Fibroblast of villous mesenchyme (primary cell): ENCODE data around the gene ING5. TPM values are rescaled to one million over a fixed set of nuclear protein-coding genes. Genes with fewer than 3 reads are reported as not detected.
"Not testable (repeated sequence)": the region's sequence is repeated elsewhere in the genome, so short reads cannot be mapped to it uniquely, and the experiment has no call there.

Experiments used
- DNase-seq: peaks from one replicate; pipeline ENCODE4 v3.0.0-alpha.2; 2010; ENCODE audit warnings: low read depth
- H3K4me3 ChIP-seq: 2 replicates; pipeline ENCODE4 v1.5.1; 2011; ENCODE audit warnings: low read depth, mild to moderate bottlenecking, low read length
- CTCF ChIP-seq: IDR thresholded peaks from 2 replicates; pipeline ENCODE4 v1.5.1; 2012; ENCODE audit warnings: low read depth, mild to moderate bottlenecking, low read length; ENCODE audit not compliant: insufficient read depth
- total RNA-seq: library from RNA; depleted of rRNA; stranded (reverse); fragments of >200 nt; gene quantifications from 2 replicates; pipeline ENCODE4 v1.2.3, GENCODE V29; 2012

ING5 gene
- total RNA-seq, 1 donor, result 21.2 TPM

GRCh38 chr2:241730671-241731293 lies 28.9 kb downstream of the ING5 start:
- peak; percentile 3 for DNase-seq
- H3K4me3 ChIP-seq, result no peak overlapping the region
- TF ChIP-seq CTCF, result no peak

GRCh38 chr2:241732513-241733186 lies 30.8 kb downstream of the ING5 start:
- peak; percentile 49 for TF ChIP-seq CTCF
- H3K4me3 ChIP-seq, result not testable (repeated sequence)
- DNase-seq, result peak; percentile 51

GRCh38 chr2:241733391-241734207 lies 31.8 kb downstream of the ING5 start:
- peak overlapping the region; percentile 55 for H3K4me3 ChIP-seq
- no peak for TF ChIP-seq CTCF
- DNase-seq, result no peak

- DNase-seq, result no peak
Measured at GRCh38 chr2:241734208-241734466, 32.3 kb downstream of the ING5 start.

GRCh38 chr2:241734467-241735208 lies 32.8 kb downstream of the ING5 start, which contains the start of gene D2HGDH:
D2HGDH (plus strand) TSS chr2:241734630; CDS start chr2:241735225, 595 bp downstream.
- H3K4me3 ChIP-seq, result peak within 1 kb of the TSS; percentile 73
- peak; percentile 83 for DNase-seq
- TF ChIP-seq CTCF, result no peak

More at GRCh38 chr2:241734208-241734466, 32.3 kb downstream of the ING5 start:
- TF ChIP-seq CTCF, result no peak
- peak overlapping the region; percentile 55 for H3K4me3 ChIP-seq

GRCh38 chr2:241736111-241736510 lies 34.3 kb downstream of the ING5 start:
- H3K4me3 ChIP-seq, result no peak overlapping the region
- no peak for TF ChIP-seq CTCF
- no peak for DNase-seq
